SU-DHL-6 (cell line): Measurements from ENCODE around the gene KRTAP4-8.
"Not testable (repeated sequence)": the region's sequence is repeated elsewhere in the genome, so short reads cannot be mapped to it uniquely, and the experiment has no call there.

Experiments used
- H2AFZ ChIP-seq: fragments of 200-600 bp; sonication (generic); 2 replicates; pipeline ENCODE4 v1.6.1; 2014; ENCODE audit warnings: low read depth, mild to moderate bottlenecking, moderate library complexity, mixed read lengths, antibody characterized with exemption, low read length; ENCODE audit not compliant: severe bottlenecking
- H3F3A ChIP-seq: fragments of 200-600 bp; shearing (Covaris generic); 2 replicates; pipeline ENCODE4 v1.6.0; 2016; ENCODE audit warnings: antibody characterized with exemption, mild to moderate bottlenecking; ENCODE audit not compliant: insufficient read depth
- H3K27ac ChIP-seq: fragments of 200-600 bp; sonication (generic); 2 replicates; pipeline ENCODE4 v1.5.1; 2016; ENCODE audit warnings: low read depth, mild to moderate bottlenecking, low read length, moderate library complexity, mixed read lengths
- H3K27me3 ChIP-seq: fragments of 200-600 bp; sonication (generic), shearing (Covaris generic); 2 replicates; pipeline ENCODE4 v1.6.0; 2014; ENCODE audit warnings: mild to moderate bottlenecking, low read length
- H3K36me3 ChIP-seq: fragments of 200-600 bp; sonication (generic); 2 replicates; pipeline ENCODE4 v1.6.1; 2014; ENCODE audit warnings: mild to moderate bottlenecking, low read length, mixed read lengths
- H3K4me2 ChIP-seq: fragments of 300-600, 200-600 bp; shearing (Covaris generic), sonication (generic); 2 replicates; pipeline ENCODE4 v1.6.0; 2014; ENCODE audit warnings: low read length, low read depth, mild to moderate bottlenecking; ENCODE audit not compliant: poor library complexity, severe bottlenecking
- H3K4me3 ChIP-seq: fragments of 200-600 bp; sonication (generic); 2 replicates; pipeline ENCODE4 v1.5.1; 2014; ENCODE audit warnings: antibody characterized with exemption, low read length, mild to moderate bottlenecking, mixed read lengths; ENCODE audit not compliant: insufficient read depth, poor library complexity, severe bottlenecking
- H3K79me2 ChIP-seq: fragments of 200-600 bp; sonication (generic); 2 replicates; pipeline ENCODE4 v1.6.1; 2014; ENCODE audit warnings: mild to moderate bottlenecking, low read length, moderate library complexity; ENCODE audit not compliant: insufficient read depth
- H3K9ac ChIP-seq: fragments of 200-600 bp; sonication (generic); 2 replicates; pipeline ENCODE4 v1.7.0; 2014; ENCODE audit warnings: mild to moderate bottlenecking, low read length
- H3K9me2 ChIP-seq: fragments of 200-600 bp; sonication (generic); replicated peaks from 2 replicates; pipeline ENCODE4 v1.6.1; 2014; ENCODE audit warnings: low read length; ENCODE audit not compliant: insufficient read depth
- H3K9me3 ChIP-seq: fragments of 200-600 bp; sonication (generic); 2 replicates; pipeline ENCODE4 v1.6.1; 2014; ENCODE audit warnings: low read length, mixed read lengths; ENCODE audit not compliant: insufficient read depth
- H4K20me1 ChIP-seq: fragments of 200-600 bp; sonication (generic); 2 replicates; pipeline ENCODE4 v1.6.1; 2014; ENCODE audit warnings: low read depth, mild to moderate bottlenecking, antibody characterized with exemption, low read length, moderate library complexity, mixed read lengths
- EZH2phosphoT487 ChIP-seq: fragments of 200-600 bp; sonication (generic), shearing (Covaris generic); conservative IDR thresholded peaks from 2 replicates; pipeline ENCODE4 v1.6.1; 2018; ENCODE audit warnings: mild to moderate bottlenecking, antibody characterized with exemption, low read length, moderate library complexity, mixed read lengths
- TF ChIP-seq, protein P1 (sequence below): fragments of 200-600 bp; sonication (generic); IDR thresholded peaks from one replicate; pipeline ENCODE4 v1.5.1; 2017; ENCODE audit warnings: antibody characterized with exemption, mild to moderate bottlenecking, low read length, moderate library complexity; ENCODE audit not compliant: insufficient read depth, poor library complexity, severe bottlenecking

The KRTAP4-8 gene

DNA sequence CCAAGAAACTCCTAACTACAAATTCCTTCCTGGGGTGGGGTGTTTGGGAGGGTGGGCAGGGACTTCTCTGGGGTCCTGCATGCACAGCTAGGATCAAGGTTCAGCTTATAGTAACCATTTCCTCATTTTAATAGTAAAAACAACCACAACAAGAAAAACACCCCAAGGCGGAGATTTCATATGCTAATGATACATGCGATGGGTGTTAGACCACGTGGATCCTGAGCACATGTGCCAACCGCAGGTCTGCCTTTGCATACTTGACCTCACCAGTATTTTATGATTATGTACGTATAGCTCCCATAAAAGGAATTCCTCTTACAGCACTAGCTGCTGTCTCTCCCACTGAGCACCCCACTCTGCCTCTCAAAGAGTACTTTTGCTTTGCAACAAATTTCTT lies 18.4 kb upstream of the KRTAP4-8 start:
- no peak overlapping the region for H2AFZ ChIP-seq
- H3K36me3 ChIP-seq, result no peaks in the 10 kb centered on the region
- no peaks in the 10 kb centered on the region for H4K20me1 ChIP-seq
- no peak overlapping the region for H3K9ac ChIP-seq
- no peak overlapping the region for H3K4me2 ChIP-seq
- no peaks in the 10 kb centered on the region for H3K9me2 ChIP-seq
- no peaks in the 10 kb centered on the region for H3K79me2 ChIP-seq
- no peak overlapping the region for H3K27ac ChIP-seq
- no peaks in the 10 kb centered on the region for H3F3A ChIP-seq
- H3K9me3 ChIP-seq, result peaks cover 3% of the 10 kb centered on the region; the same call in 1 of the 2 replicates
- H3K4me3 ChIP-seq, result no peak overlapping the region
- TF ChIP-seq EZH2phosphoT487, result no peak
- TF ChIP-seq, protein P1, sequence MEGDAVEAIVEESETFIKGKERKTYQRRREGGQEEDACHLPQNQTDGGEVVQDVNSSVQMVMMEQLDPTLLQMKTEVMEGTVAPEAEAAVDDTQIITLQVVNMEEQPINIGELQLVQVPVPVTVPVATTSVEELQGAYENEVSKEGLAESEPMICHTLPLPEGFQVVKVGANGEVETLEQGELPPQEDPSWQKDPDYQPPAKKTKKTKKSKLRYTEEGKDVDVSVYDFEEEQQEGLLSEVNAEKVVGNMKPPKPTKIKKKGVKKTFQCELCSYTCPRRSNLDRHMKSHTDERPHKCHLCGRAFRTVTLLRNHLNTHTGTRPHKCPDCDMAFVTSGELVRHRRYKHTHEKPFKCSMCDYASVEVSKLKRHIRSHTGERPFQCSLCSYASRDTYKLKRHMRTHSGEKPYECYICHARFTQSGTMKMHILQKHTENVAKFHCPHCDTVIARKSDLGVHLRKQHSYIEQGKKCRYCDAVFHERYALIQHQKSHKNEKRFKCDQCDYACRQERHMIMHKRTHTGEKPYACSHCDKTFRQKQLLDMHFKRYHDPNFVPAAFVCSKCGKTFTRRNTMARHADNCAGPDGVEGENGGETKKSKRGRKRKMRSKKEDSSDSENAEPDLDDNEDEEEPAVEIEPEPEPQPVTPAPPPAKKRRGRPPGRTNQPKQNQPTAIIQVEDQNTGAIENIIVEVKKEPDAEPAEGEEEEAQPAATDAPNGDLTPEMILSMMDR, result no peak
- no peaks in the 10 kb centered on the region for H3K27me3 ChIP-seq

DNA sequence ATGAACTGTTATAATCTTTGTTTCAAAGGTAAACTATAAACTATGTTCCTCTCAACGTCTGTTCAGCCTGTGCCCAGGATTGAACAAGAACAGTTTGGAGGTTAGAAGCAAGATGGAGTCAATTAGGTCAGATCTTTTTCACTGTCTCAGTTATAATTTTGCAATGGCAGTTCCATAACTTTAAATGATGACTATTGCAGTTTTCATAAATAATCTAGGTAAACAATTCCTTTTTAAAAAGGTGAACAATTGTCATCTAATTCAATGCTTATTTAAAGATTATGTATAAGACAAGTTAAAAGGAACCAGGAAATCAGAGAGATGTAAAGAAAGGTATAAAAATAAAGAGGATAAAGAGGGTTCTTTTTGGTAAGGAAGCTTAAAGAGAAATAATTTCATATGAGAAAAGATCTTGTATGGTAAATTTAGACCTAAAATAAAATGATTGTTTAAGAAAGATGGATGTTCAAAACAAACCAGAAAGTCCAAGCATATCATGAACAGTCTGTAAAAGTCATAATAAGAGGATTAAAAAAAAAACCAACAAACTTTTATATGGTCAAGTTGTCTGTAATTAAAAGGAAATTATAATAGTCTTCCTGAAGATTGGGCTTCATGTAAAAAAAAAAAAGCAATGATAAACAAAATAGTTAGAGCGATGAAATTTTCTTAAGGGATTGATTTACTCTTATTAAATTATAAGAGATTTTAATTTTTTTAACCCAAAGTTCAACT lies 13.4 kb upstream of the KRTAP4-8 start:
- H2AFZ ChIP-seq, result no peak overlapping the region
- no peaks in the 10 kb centered on the region for H3F3A ChIP-seq
- no peak overlapping the region for H3K27ac ChIP-seq

GRCh38 chr17:41108728-41109386 lies 10.9 kb upstream of the KRTAP4-8 start:
- not testable (repeated sequence) for H3F3A ChIP-seq, H3K9ac ChIP-seq, H3K9me2 ChIP-seq, H3K36me3 ChIP-seq, H3K27ac ChIP-seq, H3K27me3 ChIP-seq, H2AFZ ChIP-seq, H3K4me2 ChIP-seq, H3K79me2 ChIP-seq, H4K20me1 ChIP-seq, H3K4me3 ChIP-seq, H3K9me3 ChIP-seq

More for the DNA sequence above, 13.4 kb upstream of the KRTAP4-8 start:
- H3K27me3 ChIP-seq, result no peaks in the 10 kb centered on the region
- TF ChIP-seq EZH2phosphoT487, result no peak
- TF ChIP-seq, protein P1, result no peak
- H3K9me2 ChIP-seq, result no peaks in the 10 kb centered on the region
- H3K9ac ChIP-seq, result no peak overlapping the region
- no peaks in the 10 kb centered on the region for H3K79me2 ChIP-seq
- peaks cover 10% of the 10 kb centered on the region; the same call in 1 of the 2 replicates for H3K9me3 ChIP-seq
- no peak overlapping the region for H3K4me2 ChIP-seq
- no peak overlapping the region for H3K4me3 ChIP-seq
- no peaks in the 10 kb centered on the region for H4K20me1 ChIP-seq
- H3K36me3 ChIP-seq, result no peaks in the 10 kb centered on the region

- no peak overlapping the region for H3K4me2 ChIP-seq
- no peak overlapping the region for H3K4me3 ChIP-seq
- H3K27ac ChIP-seq, result no peak overlapping the region
- TF ChIP-seq EZH2phosphoT487, result no peak
- TF ChIP-seq, protein P1, result no peak
- no peak overlapping the region for H2AFZ ChIP-seq
- H3K9me3 ChIP-seq, result peaks cover 7% of the 10 kb centered on the region; the same call in 1 of the 2 replicates
- no peaks in the 10 kb centered on the region for H3K36me3 ChIP-seq
- H3K9me2 ChIP-seq, result no peaks in the 10 kb centered on the region
- H3K27me3 ChIP-seq, result no peaks in the 10 kb centered on the region
- H3K79me2 ChIP-seq, result no peaks in the 10 kb centered on the region
- no peaks in the 10 kb centered on the region for H4K20me1 ChIP-seq
- no peaks in the 10 kb centered on the region for H3F3A ChIP-seq
- H3K9ac ChIP-seq, result no peak overlapping the region
Observed at GRCh38 chr17:41107941-41108450, 10.1 kb upstream of the KRTAP4-8 start.

DNA sequence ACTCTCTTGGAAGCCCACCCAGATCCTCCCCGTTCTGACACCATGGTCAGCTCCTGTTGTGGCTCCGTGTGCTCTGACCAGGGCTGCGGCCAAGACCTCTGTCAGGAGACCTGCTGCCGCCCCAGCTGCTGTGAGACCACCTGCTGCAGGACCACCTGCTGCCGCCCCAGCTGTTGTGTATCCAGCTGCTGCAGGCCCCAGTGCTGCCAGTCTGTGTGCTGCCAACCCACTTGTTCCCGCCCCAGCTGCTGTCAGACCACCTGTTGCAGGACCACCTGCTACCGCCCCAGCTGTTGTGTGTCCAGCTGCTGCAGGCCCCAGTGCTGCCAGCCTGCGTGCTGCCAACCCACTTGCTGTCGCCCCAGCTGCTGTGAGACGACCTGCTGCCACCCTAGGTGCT lies 7.4 kb upstream of the KRTAP4-8 start, which contains the start of gene KRTAP4-9:
Gene KRTAP4-9 (plus strand): TSS at position 43 of the 400 bp plus-strand sequence. CDS start 0 bp downstream, at position 43.
- H3K9me3 ChIP-seq, H3K79me2 ChIP-seq, H3F3A ChIP-seq, H3K4me3 ChIP-seq, H4K20me1 ChIP-seq, H3K9me2 ChIP-seq, H3K36me3 ChIP-seq, H2AFZ ChIP-seq, H3K4me2 ChIP-seq, H3K27ac ChIP-seq, H3K9ac ChIP-seq, H3K27me3 ChIP-seq: not testable (repeated sequence)
